Fibroblast of villous mesenchyme (primary cell): ENCODE data around the gene NBEAL1. TPM values are rescaled to one million over a fixed set of nuclear protein-coding genes. Genes with fewer than 3 reads are reported as not detected.
A peak's percentile ranks its signal among the peaks of the same experiment; 100 is the strongest.
"Not testable (repeated sequence)": the region's sequence is repeated elsewhere in the genome, so short reads cannot be mapped to it uniquely, and the experiment has no call there.

Source experiments
- DNase-seq: peaks from one replicate; pipeline ENCODE4 v3.0.0-alpha.2; 2010; ENCODE audit warnings: low read depth
- H3K4me3 ChIP-seq: 2 replicates; pipeline ENCODE4 v1.5.1; 2011; ENCODE audit warnings: low read depth, mild to moderate bottlenecking, low read length
- CTCF ChIP-seq: IDR thresholded peaks from 2 replicates; pipeline ENCODE4 v1.5.1; 2012; ENCODE audit warnings: low read depth, mild to moderate bottlenecking, low read length; ENCODE audit not compliant: insufficient read depth
- total RNA-seq: library from RNA; depleted of rRNA; stranded (reverse); fragments of >200 nt; gene quantifications from 2 replicates; pipeline ENCODE4 v1.2.3, GENCODE V29; 2012

NBEAL1 gene
- total RNA-seq, 1 donor, result 57.9 TPM

GRCh38 chr2:203112342-203112741, 97.7 kb downstream of the NBEAL1 start:
- no peak for DNase-seq
- H3K4me3 ChIP-seq, result no peak overlapping the region
- TF ChIP-seq CTCF, result no peak

GRCh38 chr2:203115201-203115700, 100.6 kb downstream of the NBEAL1 start:
- not testable (repeated sequence) for DNase-seq

GRCh38 chr2:203122317-203122986, 107.8 kb downstream of the NBEAL1 start:
- TF ChIP-seq CTCF, result no peak
- no peak overlapping the region for H3K4me3 ChIP-seq
- peak; percentile 25 for DNase-seq

More at GRCh38 chr2:203115201-203115700, 100.6 kb downstream of the NBEAL1 start:
- not testable (repeated sequence) for H3K4me3 ChIP-seq

GRCh38 chr2:203126996-203127395, 112.3 kb downstream of the NBEAL1 start:
- no peak overlapping the region for H3K4me3 ChIP-seq
- DNase-seq, result peak; percentile 56
- no peak for TF ChIP-seq CTCF

GRCh38 chr2:203135105-203135504, 120.4 kb downstream of the NBEAL1 start:
- DNase-seq, result no peak
- TF ChIP-seq CTCF, result no peak

GRCh38 chr2:203143391-203143790, 128.7 kb downstream of the NBEAL1 start:
- TF ChIP-seq CTCF, result no peak
- no peak for DNase-seq
- no peak overlapping the region for H3K4me3 ChIP-seq

More at GRCh38 chr2:203135105-203135504, 120.4 kb downstream of the NBEAL1 start:
- no peak overlapping the region for H3K4me3 ChIP-seq

- H3K4me3 ChIP-seq, result no peak overlapping the region
- no peak for TF ChIP-seq CTCF
- DNase-seq, result no peak
Observed at GRCh38 chr2:203149194-203149593, 134.5 kb downstream of the NBEAL1 start.
